Activated CD4-positive, CD25-positive, alpha-beta regulatory T cell treated with anti-CD3 and anti-CD28 coated beads, Interleukin-2, amount 50 U/mL, for 72 hours (primary cell): Measurements from ENCODE around the gene SCNM1.
"Not testable (repeated sequence)": the region's sequence is repeated elsewhere in the genome, so short reads cannot be mapped to it uniquely, and the experiment has no call there.

Experiments used
- DNase-seq: peaks from one replicate; pipeline ENCODE4 v3.0.0; 2021

Gene SCNM1

DNA sequence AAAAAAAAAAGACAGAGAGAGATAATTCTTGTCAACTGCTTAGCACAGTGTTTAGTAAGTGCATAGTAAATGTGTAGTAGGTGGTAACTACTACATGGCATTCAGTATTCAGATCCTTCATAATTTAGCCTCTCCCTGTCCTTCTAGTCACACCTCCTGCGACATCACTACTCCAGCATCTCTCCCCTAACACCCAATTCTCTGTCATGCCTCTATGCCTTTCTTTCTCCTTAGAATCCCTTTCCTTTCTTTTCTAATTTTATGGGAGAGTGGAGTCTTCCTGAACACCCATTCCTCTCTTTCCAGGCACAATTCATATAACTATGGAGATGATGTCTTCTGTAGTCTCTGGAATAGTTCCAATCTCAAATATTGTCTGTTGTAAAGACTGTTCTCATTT is 27.9 kb downstream of the SCNM1 start:
- DNase-seq = no peak

DNA sequence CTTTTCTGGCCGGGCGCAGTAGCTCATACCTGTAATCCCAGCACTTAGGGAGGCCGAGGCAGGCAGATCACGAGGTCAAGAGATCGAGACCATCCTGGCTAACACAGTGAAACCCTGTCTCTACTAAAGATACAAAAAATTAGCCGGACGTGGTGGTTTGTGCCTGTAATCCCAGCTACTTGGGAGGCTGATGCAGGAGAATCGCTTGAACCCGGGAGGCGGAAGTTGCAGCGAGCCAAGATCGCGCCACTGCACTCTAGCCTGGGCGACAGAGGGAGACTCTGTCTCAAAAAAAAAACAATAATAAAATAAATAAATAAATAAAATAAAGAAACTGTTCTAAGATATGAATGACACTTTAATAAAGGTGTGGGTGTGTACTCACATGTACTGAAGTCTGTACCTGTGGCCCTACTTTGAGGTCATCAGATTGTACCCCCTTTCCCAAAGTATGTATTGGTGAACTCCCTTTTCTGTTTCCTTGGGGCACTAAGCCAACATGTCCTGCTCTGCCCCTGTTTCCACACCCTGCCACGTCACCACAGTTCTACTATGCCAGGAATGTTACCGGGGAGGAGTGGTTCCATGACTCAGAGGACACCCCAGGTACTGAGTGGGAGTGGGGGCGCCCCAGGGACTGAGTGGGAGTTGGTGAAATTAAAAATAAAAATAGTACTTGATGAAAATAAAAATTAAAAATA is 29.1 kb downstream of the SCNM1 start:
- not testable (repeated sequence) for DNase-seq

DNA sequence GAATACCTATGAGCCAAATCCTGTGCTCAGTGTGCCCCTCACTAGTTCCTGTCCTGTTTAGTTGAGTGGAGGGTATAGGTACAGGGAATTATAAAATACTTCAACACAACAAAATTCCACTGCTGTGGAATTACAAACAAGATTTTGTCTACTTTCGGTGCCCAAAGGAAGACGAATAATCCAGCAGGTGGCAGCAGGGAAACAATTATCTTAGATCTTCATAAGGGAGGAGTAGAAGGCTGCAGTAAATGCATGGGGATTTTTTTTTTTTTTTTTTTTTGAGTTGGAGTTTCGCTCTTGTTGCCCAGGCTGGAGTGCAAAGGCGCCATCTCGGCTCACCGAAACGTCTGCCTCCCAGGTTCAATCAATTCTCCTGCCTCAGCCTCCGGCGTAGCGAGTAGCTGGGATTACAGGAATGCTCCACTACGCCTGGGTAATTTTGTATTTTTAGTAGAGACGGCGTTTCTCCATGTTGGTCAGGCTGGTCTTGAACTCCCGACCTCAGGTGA is 30.4 kb downstream of the SCNM1 start:
- DNase-seq = no peak

DNA sequence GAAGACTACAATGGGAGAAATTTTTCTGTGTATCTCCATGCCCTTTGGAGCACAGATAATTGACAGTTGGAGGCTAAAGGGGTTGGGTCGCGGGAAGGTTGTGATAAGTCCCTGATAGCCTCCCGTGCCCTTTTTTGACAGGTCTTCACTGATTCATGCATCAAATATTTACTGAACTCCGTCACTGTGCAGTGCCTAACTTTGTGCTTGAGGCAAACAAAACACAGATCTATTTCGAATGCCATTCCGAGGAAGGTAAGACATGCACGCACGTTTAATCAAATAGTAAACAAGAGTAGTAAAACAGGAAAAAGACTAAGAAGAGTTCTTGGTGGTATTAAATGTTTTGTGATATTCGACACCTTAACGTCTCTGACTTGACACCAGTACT is 31.9 kb downstream of the SCNM1 start:
- DNase-seq = no peak

DNA sequence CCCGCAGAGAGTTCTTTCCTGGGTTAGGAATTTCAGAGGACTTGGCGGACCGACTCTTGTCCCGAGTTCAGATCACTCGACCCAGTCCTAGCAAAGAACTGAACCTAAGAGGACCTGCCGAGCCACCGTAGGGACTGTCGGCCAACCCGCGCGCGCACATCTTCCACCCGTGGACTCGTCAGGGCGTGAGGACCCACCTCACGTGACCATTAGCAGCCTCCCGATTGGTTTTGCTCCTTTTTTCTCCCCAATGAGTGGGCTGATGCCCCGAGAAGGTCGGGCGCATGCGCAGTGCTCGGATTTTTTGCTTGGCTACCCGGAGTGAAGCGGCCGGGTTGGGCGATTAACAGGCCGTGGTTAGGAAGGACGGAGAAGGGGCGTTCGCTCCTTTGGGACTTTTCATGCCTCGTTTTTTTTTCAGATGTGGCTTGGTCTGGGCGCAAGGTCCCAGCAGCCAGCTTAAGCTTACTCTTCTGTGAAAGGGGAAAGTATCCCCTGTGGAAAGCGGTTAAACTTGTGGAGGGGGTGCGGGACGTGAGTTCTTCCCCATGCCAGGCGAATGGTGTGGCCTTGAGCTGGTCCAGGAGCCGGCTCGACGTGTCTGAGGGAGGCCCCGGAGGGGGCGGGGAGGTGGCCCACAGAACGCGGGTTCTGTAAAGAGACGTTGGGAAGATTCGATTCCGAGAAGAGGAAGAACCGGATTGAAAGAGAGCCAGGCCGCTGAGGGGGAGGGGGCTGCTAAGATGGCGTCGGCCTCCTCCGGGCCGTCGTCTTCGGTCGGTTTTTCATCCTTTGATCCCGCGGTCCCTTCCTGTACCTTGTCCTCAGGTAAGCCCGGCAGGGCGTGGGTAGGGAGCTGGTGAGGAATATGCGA is 32.5 kb downstream of the SCNM1 start, which contains the start of gene PIP5K1A:
Gene PIP5K1A (plus strand): TSS at position 299 of the 874 bp plus-strand sequence. CDS start 445 bp downstream, at position 744.
- DNase-seq = peak; percentile 98

DNA sequence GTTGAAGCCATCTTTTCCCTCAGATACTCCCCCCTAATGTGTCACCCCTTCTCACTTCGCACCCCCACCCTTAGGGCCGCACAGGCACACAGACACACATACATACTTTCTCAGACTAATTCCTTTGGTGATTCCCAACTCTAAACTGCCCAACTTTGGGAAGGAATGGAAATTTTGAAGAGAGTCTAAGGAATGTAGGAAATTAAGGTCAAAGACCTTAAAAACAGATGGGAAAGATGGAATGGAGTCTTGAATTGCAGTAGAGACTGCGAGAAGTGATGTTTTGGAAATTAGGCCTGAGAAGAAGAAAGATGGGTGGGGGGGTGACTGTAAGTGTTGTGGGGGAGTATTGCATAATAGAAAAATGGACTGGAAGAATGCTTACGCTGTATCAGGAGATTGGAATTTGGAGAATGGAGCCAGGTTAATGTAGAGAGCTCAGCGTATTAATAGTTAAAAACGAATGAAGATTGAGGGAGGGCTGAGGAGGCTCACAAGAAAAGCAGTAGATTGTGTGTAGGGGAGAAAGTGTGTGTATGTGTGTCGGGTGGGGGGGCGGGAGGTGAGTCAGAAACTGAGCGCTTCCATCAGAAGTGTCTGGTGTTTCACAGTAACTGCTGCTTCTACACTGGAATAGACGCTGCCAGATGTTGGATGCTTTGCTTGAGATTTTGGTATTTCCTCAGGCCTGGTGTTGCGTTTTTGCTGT is 34.1 kb downstream of the SCNM1 start:
- no peak for DNase-seq

DNA sequence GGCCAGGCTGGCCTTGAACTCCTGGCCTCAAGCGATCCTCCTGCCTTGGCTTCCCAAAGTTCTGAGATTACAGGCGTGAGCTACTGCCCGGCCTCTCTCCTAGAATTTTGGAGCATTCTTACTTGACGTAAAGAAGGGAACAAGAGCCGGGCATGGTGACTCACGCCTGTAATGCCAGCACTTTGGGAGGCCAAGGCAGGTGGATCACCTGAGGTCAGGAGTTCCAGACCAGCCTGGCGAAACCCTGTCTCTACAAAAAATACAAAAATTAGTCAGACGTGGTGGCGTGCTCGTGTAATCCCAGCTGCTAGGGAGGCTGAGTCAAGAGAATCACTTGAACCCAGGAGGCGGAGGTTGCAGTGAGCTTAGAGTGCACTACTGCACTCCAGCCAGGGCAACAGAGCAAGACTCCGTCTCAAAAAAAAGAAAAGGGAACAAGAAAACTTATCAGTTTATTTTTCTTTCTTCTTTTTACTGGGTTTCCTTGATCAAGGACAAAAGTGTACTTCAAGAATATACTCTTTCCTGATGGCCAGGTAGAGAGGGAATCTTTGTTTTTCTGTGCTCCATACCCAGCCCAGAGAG is 39.5 kb downstream of the SCNM1 start:
- DNase-seq = not testable (repeated sequence)

DNA sequence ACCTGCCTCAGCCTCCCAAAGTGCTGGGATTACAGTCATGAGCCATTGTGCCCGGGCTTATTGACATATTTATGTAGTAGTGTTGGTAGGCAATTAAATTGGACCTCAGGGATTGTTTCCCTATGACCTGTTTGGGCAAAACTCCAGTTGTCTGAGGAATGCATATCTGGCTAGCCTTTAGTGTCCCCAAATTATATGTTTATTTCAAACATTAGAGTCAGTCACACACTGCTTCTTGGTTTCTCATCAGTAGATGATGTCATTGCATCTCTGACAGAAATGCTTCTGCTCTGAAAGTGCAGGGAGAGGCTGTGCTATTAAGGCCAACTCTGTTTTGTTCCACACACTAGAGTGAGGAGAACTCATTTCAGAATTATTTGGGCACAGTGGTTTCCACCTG is 44.9 kb downstream of the SCNM1 start:
- no peak for DNase-seq

DNA sequence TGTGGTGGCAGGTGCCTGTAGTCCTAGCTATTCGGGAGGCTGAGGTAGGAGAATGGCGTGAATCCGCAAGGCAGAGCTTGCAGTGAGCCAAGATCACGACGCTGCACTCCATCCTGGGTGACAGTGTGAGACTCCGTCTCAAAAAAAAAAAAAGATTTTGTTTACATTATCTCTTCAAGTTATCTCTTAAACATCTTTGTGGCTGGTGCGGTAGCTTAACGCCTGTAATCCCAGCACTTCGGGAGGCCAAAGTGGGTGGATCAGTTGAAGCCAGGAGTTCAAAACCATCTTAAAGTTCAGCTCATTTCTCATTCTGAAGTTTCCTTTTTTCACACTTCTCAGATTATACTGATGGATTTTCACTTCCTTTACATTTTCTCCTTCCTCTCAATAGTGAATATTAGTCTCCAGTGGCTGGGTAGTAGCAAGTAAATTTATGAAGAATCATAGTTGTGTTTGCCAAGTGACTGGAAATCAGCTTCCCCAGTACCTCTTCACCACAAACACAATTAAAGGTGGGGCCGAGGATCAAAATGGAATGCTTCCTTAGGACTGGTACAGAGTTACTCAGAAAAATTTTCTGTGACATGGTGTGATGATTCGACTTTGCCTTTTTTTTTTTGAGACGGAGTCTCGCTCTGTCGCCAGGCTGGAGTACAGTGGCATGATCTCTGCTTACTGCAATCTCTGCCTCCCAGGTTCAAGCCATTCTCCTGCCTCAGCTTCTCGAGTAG is 46.2 kb downstream of the SCNM1 start:
- DNase-seq = no peak

DNA sequence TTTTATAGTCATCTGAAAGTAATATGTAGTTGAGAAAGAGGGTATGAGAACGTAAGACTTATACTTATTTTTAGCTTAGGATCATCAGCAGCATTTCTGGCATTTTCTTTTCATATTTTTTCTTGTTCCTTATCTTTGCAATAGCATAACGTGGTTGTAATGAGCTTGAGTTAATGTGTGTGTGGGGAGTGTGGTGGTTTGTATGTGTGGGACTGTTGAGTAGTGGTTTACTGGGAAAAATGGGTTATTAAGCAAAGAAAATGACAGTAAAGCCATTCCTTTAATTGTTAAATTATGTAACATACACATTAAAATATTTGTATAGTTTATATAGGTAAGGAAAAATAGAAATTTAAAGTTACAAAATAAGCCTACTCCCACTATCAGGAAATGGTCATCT is 47.6 kb downstream of the SCNM1 start:
- DNase-seq = no peak
